Measurements from ENCODE around the gene GPHB5. TPM values are rescaled to one million over a fixed set of nuclear protein-coding genes. Genes with fewer than 3 reads are reported as not detected.

GPHB5 gene
- total RNA-seq, 1 experiment from 2014 or later = not detected

DNA sequence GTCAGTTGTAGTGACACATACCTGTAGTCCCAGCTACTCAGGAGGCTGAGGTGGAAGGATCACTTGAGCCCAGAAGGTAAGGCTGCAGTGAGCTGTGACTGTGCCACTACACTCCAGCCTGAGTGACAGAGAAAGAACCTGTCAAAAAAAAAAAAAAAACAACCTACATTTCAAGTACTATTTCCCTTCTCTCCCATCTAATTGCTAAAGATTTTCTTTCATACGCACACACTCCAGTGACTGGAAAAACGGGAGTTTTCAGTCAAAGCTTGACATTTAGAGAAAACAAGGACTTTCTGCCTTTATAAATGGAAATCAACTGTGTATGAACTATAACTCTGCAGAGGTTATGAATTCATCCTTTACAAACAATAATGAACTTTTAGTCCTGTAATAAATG lies 25.9 kb downstream of the GPHB5 start:
- ChIA-PET POLR2A (ENCODE audit: unreplicated experiment) (no interaction called here), CTCF (no interaction called here)
- Histone ChIP-seq H3K4me1 (ENCODE audit: insufficient read depth, low read length) (no peaks in the 10 kb centered on the region), H3K9me2 (replicated peaks; ENCODE audit: low read length) (no peaks in the 10 kb centered on the region), H3K9me3 (ENCODE audit: low read length) (no peaks in the 10 kb centered on the region), H2AFZ (ENCODE audit: low read length) (no peak overlapping the region), H3K9ac (ENCODE audit: low read length) (no peak overlapping the region), H3K4me3 (ENCODE audit: low read length) (no peak overlapping the region), H3F3A (ENCODE audit: low read length, unreplicated experiment) (no peaks in the 10 kb centered on the region), H3K27ac (ENCODE audit: low read length) (no peak overlapping the region), H4K20me1 (ENCODE audit: low read length) (no peaks in the 10 kb centered on the region), H3K4me2 (ENCODE audit: low read length) (no peak overlapping the region), H3K36me3 (ENCODE audit: low read depth, low read length) (no peaks in the 10 kb centered on the region), H3K27me3 (ENCODE audit: low read length) (peaks cover 97% of the 10 kb centered on the region), H3K79me2 (ENCODE audit: low read length) (no peaks in the 10 kb centered on the region)
- intact Hi-C loops (cut with micrococcal nuclease) = no loop called here
- ATAC-seq (no peak), DNase-seq (no peak)
- TF ChIP-seq CTCF (conservative IDR thresholded peaks at IDR 0.05; ENCODE audit: low read depth, low read length) (no peak), EZH2 (IDR thresholded peaks at IDR 0.05; ENCODE audit: low read length, unreplicated experiment) (no peak), EZH2phosphoT487 (IDR thresholded peaks at IDR 0.05; ENCODE audit: borderline replicate concordance, low read length) (no peak)
- BruUV-seq (replicated peaks) = no TSS peak

DNA sequence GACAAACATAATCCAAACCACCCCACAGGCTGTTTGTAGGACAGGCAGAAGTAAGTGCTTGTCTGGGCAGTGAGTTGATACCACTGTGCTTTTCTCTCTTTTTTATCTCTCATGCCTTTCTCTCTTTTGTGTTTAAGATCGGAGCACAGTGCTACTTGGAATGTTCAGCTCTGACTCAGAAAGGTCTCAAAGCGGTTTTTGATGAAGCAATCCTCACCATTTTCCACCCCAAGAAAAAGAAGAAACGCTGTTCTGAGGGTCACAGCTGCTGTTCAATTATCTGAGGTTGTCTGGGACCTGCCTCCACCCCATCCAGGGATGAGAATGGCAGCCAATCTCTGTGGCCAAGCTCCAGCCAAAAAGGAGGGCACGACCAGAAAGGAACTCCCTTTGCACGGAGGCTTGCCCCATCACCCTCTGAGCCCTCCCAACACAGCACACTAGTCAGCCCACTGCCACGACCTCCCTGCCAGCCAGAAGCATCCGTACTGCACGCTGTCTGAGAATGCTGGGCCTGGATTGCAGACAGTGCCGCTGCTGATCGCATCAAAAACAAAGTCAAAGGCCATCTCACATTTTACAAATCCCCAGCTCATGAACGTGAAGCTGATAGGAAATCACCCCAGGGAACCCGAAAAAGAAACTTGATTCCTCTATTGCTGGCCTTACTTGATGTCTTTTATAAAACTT lies 27.8 kb downstream of the GPHB5 start:
- TF ChIP-seq EZH2phosphoT487 (IDR thresholded peaks at IDR 0.05; ENCODE audit: borderline replicate concordance, low read length) (no peak), CTCF (conservative IDR thresholded peaks at IDR 0.05; ENCODE audit: low read depth, low read length) (no peak), EZH2 (IDR thresholded peaks at IDR 0.05; ENCODE audit: low read length, unreplicated experiment) (no peak)
- BruUV-seq (replicated peaks) = no TSS peak
- POLR2A ChIA-PET (ENCODE audit: unreplicated experiment) = no interaction called here

GRCh38 chr14:63288853-63289252 lies 29.9 kb downstream of the GPHB5 start:
- Histone ChIP-seq H3K36me3 (ENCODE audit: low read depth, low read length) (no peaks in the 10 kb centered on the region), H3F3A (ENCODE audit: low read length, unreplicated experiment) (no peaks in the 10 kb centered on the region), H2AFZ (ENCODE audit: low read length) (no peak overlapping the region), H3K27ac (ENCODE audit: low read length) (no peak overlapping the region), H3K4me1 (ENCODE audit: insufficient read depth, low read length) (no peaks in the 10 kb centered on the region), H3K4me3 (ENCODE audit: low read length) (no peak overlapping the region), H3K4me2 (ENCODE audit: low read length) (no peak overlapping the region), H3K9ac (ENCODE audit: low read length) (no peak overlapping the region), H3K27me3 (ENCODE audit: low read length) (peaks cover 98% of the 10 kb centered on the region), H4K20me1 (ENCODE audit: low read length) (no peaks in the 10 kb centered on the region), H3K9me3 (ENCODE audit: low read length) (no peaks in the 10 kb centered on the region), H3K9me2 (replicated peaks; ENCODE audit: low read length) (no peaks in the 10 kb centered on the region), H3K79me2 (ENCODE audit: low read length) (no peaks in the 10 kb centered on the region)
- no peak for ATAC-seq
- intact Hi-C loops (cut with micrococcal nuclease) = no loop called here
- ChIA-PET POLR2A (ENCODE audit: unreplicated experiment) (no interaction called here), CTCF (no interaction called here)
- BruUV-seq (replicated peaks) = no TSS peak
- TF ChIP-seq CTCF (conservative IDR thresholded peaks at IDR 0.05; ENCODE audit: low read depth, low read length) (no peak), EZH2 (IDR thresholded peaks at IDR 0.05; ENCODE audit: low read length, unreplicated experiment) (no peak), EZH2phosphoT487 (IDR thresholded peaks at IDR 0.05; ENCODE audit: borderline replicate concordance, low read length) (no peak)
- no peak for DNase-seq

More for the DNA sequence above, 27.8 kb downstream of the GPHB5 start:
- H3K4me1 ChIP-seq (ENCODE audit: insufficient read depth, low read length) = no peaks in the 10 kb centered on the region
- H3K79me2 ChIP-seq (ENCODE audit: low read length) = no peaks in the 10 kb centered on the region
- H3K36me3 ChIP-seq (ENCODE audit: low read depth, low read length) = no peaks in the 10 kb centered on the region
- no peak overlapping the region for H3K9ac ChIP-seq (ENCODE audit: low read length)
- H3K4me3 ChIP-seq (ENCODE audit: low read length) = no peak overlapping the region
- CTCF ChIA-PET = no interaction called here
- H3F3A ChIP-seq (ENCODE audit: low read length, unreplicated experiment) = no peaks in the 10 kb centered on the region
- no peak overlapping the region for H3K4me2 ChIP-seq (ENCODE audit: low read length)
- DNase-seq = no peak
- H2AFZ ChIP-seq (ENCODE audit: low read length) = no peak overlapping the region
- no peak overlapping the region for H3K27ac ChIP-seq (ENCODE audit: low read length)
- intact Hi-C loops (cut with micrococcal nuclease) = no loop called here
- H3K27me3 ChIP-seq (ENCODE audit: low read length) = peaks cover 98% of the 10 kb centered on the region
- H3K9me3 ChIP-seq (ENCODE audit: low read length) = no peaks in the 10 kb centered on the region
- no peaks in the 10 kb centered on the region for H4K20me1 ChIP-seq (ENCODE audit: low read length)
- H3K9me2 ChIP-seq (replicated peaks; ENCODE audit: low read length) = no peaks in the 10 kb centered on the region
- ATAC-seq = no peak

Measured in PC-3 (cell line).